HTERT RPE-1 (cell line): ENCODE measurements around the gene BPIFB3.
"Not testable (repeated sequence)": the region's sequence is repeated elsewhere in the genome, so short reads cannot be mapped to it uniquely, and the experiment has no call there.

ENCODE experiments used
- in situ Hi-C: fragments of 300-500 bp; cut with MboI; formaldehyde crosslinking; loops from 4 replicates; pipeline ENCODE4 v1.14.3; 2020; ENCODE audit warnings: low sequenced_read_pairs

The BPIFB3 gene

GRCh38 chr20:33027769-33028751, 25.6 kb upstream of the BPIFB3 start:
- in situ Hi-C loops = no loop called here

GRCh38 chr20:33028875-33029274, 24.8 kb upstream of the BPIFB3 start:
- in situ Hi-C loops = no loop called here

- in situ Hi-C loops = no loop called here
Observed at GRCh38 chr20:33030076-33030475, 23.6 kb upstream of the BPIFB3 start.

GRCh38 chr20:33030569-33030968, 23.1 kb upstream of the BPIFB3 start:
- in situ Hi-C loops = no loop called here

GRCh38 chr20:33031531-33031930, 22.2 kb upstream of the BPIFB3 start, which contains the start of gene BPIFB6:
BPIFB6 (plus strand) TSS chr20:33031648; CDS start chr20:33031648, 0 bp downstream.
- in situ Hi-C loops = no loop called here

- in situ Hi-C loops = no loop called here
Observed at GRCh38 chr20:33032555-33032954, 21.1 kb upstream of the BPIFB3 start.

GRCh38 chr20:33033381-33033780, 20.3 kb upstream of the BPIFB3 start:
- in situ Hi-C loops = no loop called here

- in situ Hi-C loops = no loop called here
Observed at GRCh38 chr20:33034115-33034514, 19.6 kb upstream of the BPIFB3 start.

GRCh38 chr20:33034901-33035492, 18.7 kb upstream of the BPIFB3 start:
- in situ Hi-C loops = no loop called here

GRCh38 chr20:33037456-33037855, 16.2 kb upstream of the BPIFB3 start:
- in situ Hi-C loops = no loop called here

GRCh38 chr20:33038243-33038642, 15.5 kb upstream of the BPIFB3 start:
- in situ Hi-C loops = no loop called here

GRCh38 chr20:33042430-33042829, 11.3 kb upstream of the BPIFB3 start:
- in situ Hi-C loops = no loop called here

GRCh38 chr20:33042983-33043730, 10.5 kb upstream of the BPIFB3 start:
- in situ Hi-C loops = no loop called here

GRCh38 chr20:33043731-33044181, 9.9 kb upstream of the BPIFB3 start:
- in situ Hi-C loops = no loop called here

- in situ Hi-C loops = not testable (repeated sequence)
Observed at GRCh38 chr20:33045129-33045721, 8.5 kb upstream of the BPIFB3 start.

GRCh38 chr20:33046412-33046811, 7.3 kb upstream of the BPIFB3 start:
- in situ Hi-C loops = no loop called here

- in situ Hi-C loops = no loop called here
Observed at GRCh38 chr20:33051333-33051732, 2.4 kb upstream of the BPIFB3 start.

GRCh38 chr20:33054381-33054780, 678 bp downstream of the BPIFB3 start:
- in situ Hi-C loops = no loop called here

GRCh38 chr20:33054791-33055190, 1.1 kb downstream of the BPIFB3 start:
- in situ Hi-C loops = no loop called here

GRCh38 chr20:33059136-33059535, 5.4 kb downstream of the BPIFB3 start:
- in situ Hi-C loops = no loop called here
